HCT116 (cell line): ENCODE measurements around the gene SESN1. TPM values are rescaled to one million over a fixed set of nuclear protein-coding genes. Genes with fewer than 3 reads are reported as not detected.

ENCODE experiments used
- ATAC-seq: fragments of 200-7000 bp; cut with Tn5 transposase; 2 replicates; pipeline ENCODE4 v1.9.1; 2020; ENCODE audit warnings: mild to moderate bottlenecking, moderate library complexity
- BruUV-seq: library from RNA; stranded (reverse); fragments of 400-500 nt; replicated peaks from 2 replicates; lab custom pipeline; 2021; lab: Mats Ljungman, UMichigan
- CTCF ChIA-PET: fragments of 300-600 bp; sonication (Branson Sonifier 250); formaldehyde crosslinking; loops from one replicate; lab custom pipeline; 2021; ENCODE audit warnings: antibody characterized with exemption; lab: Charles Lee
- POLR2A ChIA-PET: fragments of 300-600, 350-600 bp; sonication (Branson Sonifier 250); formaldehyde crosslinking; loops from one replicate; lab custom pipeline; 2021; ENCODE audit warnings: antibody characterized with exemption; lab: Charles Lee
- RAD21 ChIA-PET, 2 experiments: fragments of 300-600 bp; sonication (Branson Sonifier 250); formaldehyde crosslinking; loops; one replicate each; lab custom pipeline; 2023; ENCODE audit warnings: low total read pairs in 2 of 2; ENCODE audit not compliant: uncharacterized antibody in 2 of 2, unreplicated experiment in 2 of 2, low non-redundant PET in 1 of 2; lab: Charles Lee
- DNase-seq: peaks from one replicate; pipeline ENCODE4 v3.0.0-alpha.2; 2010; ENCODE audit warnings: low read depth, low spot score
- H2AFZ ChIP-seq: fragments of 200-600 bp; shearing (Covaris generic), sonication (generic); 2 replicates; pipeline ENCODE4 v1.6.1; 2017; ENCODE audit warnings: low read depth, mixed run types, mixed read lengths, antibody characterized with exemption, low read length; ENCODE audit not compliant: poor library complexity, severe bottlenecking
- H3K27ac ChIP-seq: 2 replicates; pipeline ENCODE4 v1.5.1; 2012; ENCODE audit warnings: low read depth, low read length
- H3K27me3 ChIP-seq: fragments of 200-600 bp; sonication (generic); 2 replicates; pipeline ENCODE4 v1.6.1; 2016; ENCODE audit warnings: mixed run types, low read length, mixed read lengths; ENCODE audit not compliant: insufficient read depth
- H3K36me3 ChIP-seq, 2 experiments: fragments of 200-500 bp in 1 of 2; fragments of 200-600 bp in 1 of 2; sonication (Bioruptor generic) in 1 of 2; sonication (generic) in 1 of 2; 2 replicates each; pipeline versions ENCODE4 v1.5.1 to v1.6.1; 2014 to 2016; ENCODE audit warnings: low read length in 2 of 2, inconsistent platforms in 1 of 2, mixed read lengths in 1 of 2, mixed run types in 1 of 2; ENCODE audit not compliant: insufficient read depth in 2 of 2, control insufficient read depth in 1 of 2
- H3K4me1 ChIP-seq, 2 experiments: fragments of 200-600 bp in 1 of 2; sonication (generic) in 1 of 2; 2 replicates each; pipeline versions ENCODE4 v1.5.1 to v1.6.1; 2012 to 2017; ENCODE audit warnings: low read length in 2 of 2, inconsistent platforms in 1 of 2, mild to moderate bottlenecking in 1 of 2, mixed read lengths in 1 of 2, mixed run types in 1 of 2, moderate library complexity in 1 of 2; ENCODE audit not compliant: insufficient read depth in 2 of 2, control insufficient read depth in 1 of 2
- H3K4me2 ChIP-seq: fragments of 200-600 bp; sonication (generic); 2 replicates; pipeline ENCODE4 v1.6.1; 2017; ENCODE audit warnings: mixed run types, low read length, mixed read lengths
- H3K4me3 ChIP-seq, 2 experiments: fragments of 200-600 bp in 1 of 2; sonication (generic) in 1 of 2; replicated peaks in 1 of 2; 2 replicates each; pipeline ENCODE4 v1.5.1; 2011 to 2016; ENCODE audit warnings: low read length in 2 of 2, control low read depth in 1 of 2, low read depth in 1 of 2, mild to moderate bottlenecking in 1 of 2, mixed read lengths in 1 of 2, mixed run types in 1 of 2
- H3K79me2 ChIP-seq: fragments of 200-600 bp; sonication (generic); 2 replicates; pipeline ENCODE4 v1.6.1; 2017; ENCODE audit warnings: mild to moderate bottlenecking, mixed run types, low read length, moderate library complexity, mixed read lengths; ENCODE audit not compliant: insufficient read depth
- H3K9ac ChIP-seq: fragments of 200-600 bp; sonication (generic); 2 replicates; pipeline ENCODE4 v1.6.1; 2016; ENCODE audit warnings: low read length, mixed read lengths
- H3K9me2 ChIP-seq: fragments of 200-600 bp; sonication (generic), shearing (Covaris generic); 2 replicates; pipeline ENCODE4 v1.6.1; 2017; ENCODE audit warnings: mixed run types, mild to moderate bottlenecking, moderate library complexity; ENCODE audit not compliant: insufficient read depth
- H3K9me3 ChIP-seq, 2 experiments: fragments of 200-500 bp in 1 of 2; fragments of 200-600 bp in 1 of 2; sonication (Bioruptor generic) in 1 of 2; sonication (generic) in 1 of 2; 2 replicates each; pipeline ENCODE4 v1.6.1; 2014 to 2017; ENCODE audit warnings: low read length in 2 of 2, mixed read lengths in 2 of 2, inconsistent platforms in 1 of 2, low read depth in 1 of 2, mild to moderate bottlenecking in 1 of 2, mixed run types in 1 of 2, moderate library complexity in 1 of 2; ENCODE audit not compliant: control insufficient read depth in 1 of 2, insufficient read depth in 1 of 2
- H4K20me1 ChIP-seq: fragments of 200-600 bp; sonication (generic), shearing (Covaris generic); 2 replicates; pipeline ENCODE4 v1.6.1; 2017; ENCODE audit warnings: mixed run types, mild to moderate bottlenecking, moderate library complexity; ENCODE audit not compliant: insufficient read depth
- CBX3 ChIP-seq: IDR thresholded peaks from 2 replicates; pipeline ENCODE4 v1.6.1; 2012; ENCODE audit warnings: low read depth
- EZH2 ChIP-seq: fragments of 200-600 bp; sonication (generic); IDR thresholded peaks from 2 replicates; pipeline ENCODE4 v1.6.1; 2017; ENCODE audit warnings: antibody characterized with exemption, mixed run types
- EZH2phosphoT487 ChIP-seq: fragments of 200-600 bp; IDR thresholded peaks from 2 replicates; pipeline ENCODE4 v1.6.1; 2018; ENCODE audit warnings: antibody characterized with exemption, borderline replicate concordance
- FOSL1 ChIP-seq: IDR thresholded peaks from 2 replicates; pipeline ENCODE4 v1.6.1; 2012; ENCODE audit warnings: low read depth
- POLR2AphosphoS5 ChIP-seq: IDR thresholded peaks from 2 replicates; pipeline ENCODE4 v1.6.1; 2011; ENCODE audit warnings: mild to moderate bottlenecking, low read depth, low read length, moderate library complexity
- RAD21 ChIP-seq: IDR thresholded peaks from 2 replicates; pipeline ENCODE4 v1.6.1; 2012; ENCODE audit warnings: low read depth, mild to moderate bottlenecking
- SIN3A ChIP-seq: IDR thresholded peaks from 2 replicates; pipeline ENCODE4 v1.6.1; 2012; ENCODE audit warnings: low read depth
- SP1 ChIP-seq: IDR thresholded peaks from 2 replicates; pipeline ENCODE4 v1.6.1; 2012; ENCODE audit warnings: low read depth
- SRF ChIP-seq: IDR thresholded peaks from 2 replicates; pipeline ENCODE4 v1.6.1; 2012; ENCODE audit warnings: low read depth
- TCF7L2 ChIP-seq: IDR thresholded peaks from 2 replicates; pipeline ENCODE4 v1.7.0; 2011; ENCODE audit warnings: borderline replicate concordance, inconsistent platforms; ENCODE audit not compliant: insufficient read depth, insufficient read length; ENCODE audit errors: extremely low read depth
- YY1 ChIP-seq: IDR thresholded peaks from 2 replicates; pipeline ENCODE4 v1.6.1; 2011; ENCODE audit warnings: low read length, low read depth, moderate library complexity, mild to moderate bottlenecking; ENCODE audit not compliant: insufficient replicate concordance; ENCODE audit errors: extremely low read depth
- ZFX ChIP-seq: fragments of 450-650 bp; IDR thresholded peaks from 2 replicates; pipeline ENCODE4 v1.6.1; 2017
- intact Hi-C: fragments of 100-400 bp; cut with micrococcal nuclease; formaldehyde crosslinking; loops from 2 replicates; pipeline ENCODE4 v1.10.0; 2022
- total RNA-seq: library from RNA; stranded (reverse); gene quantifications from one replicate; pipeline ENCODE4 v1.2.1, GENCODE V29; 2021; ENCODE audit not compliant: unreplicated experiment
- TF ChIP-seq, protein P1 (sequence below): IDR thresholded peaks from 2 replicates; pipeline ENCODE4 v1.6.1; 2012; ENCODE audit warnings: low read depth
- TF ChIP-seq, protein P2 (sequence below): IDR thresholded peaks from 2 replicates; pipeline ENCODE4 v1.6.1; 2012
- TF ChIP-seq, protein P3 (sequence below): IDR thresholded peaks from 2 replicates; pipeline ENCODE4 v1.6.1; 2011; ENCODE audit warnings: mild to moderate bottlenecking, low read length, moderate library complexity; ENCODE audit not compliant: insufficient replicate concordance; ENCODE audit errors: extremely low read depth

The SESN1 gene
- total RNA-seq, 1 experiment from 2014 or later: 9.3 TPM

DNA sequence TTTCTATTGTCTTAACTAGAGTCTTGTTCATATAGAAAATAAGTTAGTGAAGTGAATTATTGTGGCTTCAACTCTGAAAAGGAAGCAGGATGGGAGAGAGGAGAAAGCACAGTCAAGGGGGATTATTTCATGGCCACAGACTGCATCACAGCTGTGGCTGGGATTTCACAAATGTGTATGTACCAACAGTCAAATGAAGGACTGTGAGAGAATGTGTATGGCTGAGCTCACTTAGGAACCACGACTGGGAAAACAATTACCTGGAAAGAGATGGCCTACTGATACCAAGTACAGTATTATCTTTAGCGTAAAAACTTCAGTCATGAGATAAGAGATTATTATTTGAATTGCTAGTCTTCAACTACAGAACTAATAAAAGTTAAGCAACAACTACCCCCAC lies 54.9 kb downstream of the SESN1 start:
- Histone ChIP-seq H4K20me1 (no peaks in the 10 kb centered on the region), H3K9ac (no peak overlapping the region), H3K4me3 (no peak overlapping the region), H3K79me2 (no peaks in the 10 kb centered on the region), H3K9me2 (no peaks in the 10 kb centered on the region), H2AFZ (no peak overlapping the region), H3K4me2 (no peak overlapping the region), H3K36me3 (no peaks in the 10 kb centered on the region), H3K27me3 (peaks cover 6% of the 10 kb centered on the region; the same call in 1 of the 2 replicates), H3K27ac (no peak overlapping the region), H3K4me1 (no peaks in the 10 kb centered on the region)
- no peak for DNase-seq
- ChIA-PET POLR2A (no interaction called here), CTCF (no interaction called here), RAD21 (no interaction called here)
- no peak for ATAC-seq
- no TSS peak for BruUV-seq
- intact Hi-C loops: no loop called here
- TF ChIP-seq TCF7L2 (no peak), EZH2phosphoT487 (no peak)
- TF ChIP-seq, protein P1, sequence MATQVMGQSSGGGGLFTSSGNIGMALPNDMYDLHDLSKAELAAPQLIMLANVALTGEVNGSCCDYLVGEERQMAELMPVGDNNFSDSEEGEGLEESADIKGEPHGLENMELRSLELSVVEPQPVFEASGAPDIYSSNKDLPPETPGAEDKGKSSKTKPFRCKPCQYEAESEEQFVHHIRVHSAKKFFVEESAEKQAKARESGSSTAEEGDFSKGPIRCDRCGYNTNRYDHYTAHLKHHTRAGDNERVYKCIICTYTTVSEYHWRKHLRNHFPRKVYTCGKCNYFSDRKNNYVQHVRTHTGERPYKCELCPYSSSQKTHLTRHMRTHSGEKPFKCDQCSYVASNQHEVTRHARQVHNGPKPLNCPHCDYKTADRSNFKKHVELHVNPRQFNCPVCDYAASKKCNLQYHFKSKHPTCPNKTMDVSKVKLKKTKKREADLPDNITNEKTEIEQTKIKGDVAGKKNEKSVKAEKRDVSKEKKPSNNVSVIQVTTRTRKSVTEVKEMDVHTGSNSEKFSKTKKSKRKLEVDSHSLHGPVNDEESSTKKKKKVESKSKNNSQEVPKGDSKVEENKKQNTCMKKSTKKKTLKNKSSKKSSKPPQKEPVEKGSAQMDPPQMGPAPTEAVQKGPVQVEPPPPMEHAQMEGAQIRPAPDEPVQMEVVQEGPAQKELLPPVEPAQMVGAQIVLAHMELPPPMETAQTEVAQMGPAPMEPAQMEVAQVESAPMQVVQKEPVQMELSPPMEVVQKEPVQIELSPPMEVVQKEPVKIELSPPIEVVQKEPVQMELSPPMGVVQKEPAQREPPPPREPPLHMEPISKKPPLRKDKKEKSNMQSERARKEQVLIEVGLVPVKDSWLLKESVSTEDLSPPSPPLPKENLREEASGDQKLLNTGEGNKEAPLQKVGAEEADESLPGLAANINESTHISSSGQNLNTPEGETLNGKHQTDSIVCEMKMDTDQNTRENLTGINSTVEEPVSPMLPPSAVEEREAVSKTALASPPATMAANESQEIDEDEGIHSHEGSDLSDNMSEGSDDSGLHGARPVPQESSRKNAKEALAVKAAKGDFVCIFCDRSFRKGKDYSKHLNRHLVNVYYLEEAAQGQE: no peak
- TF ChIP-seq, all 23 proteins: peak for 0
- H3K9me3 ChIP-seq: no peaks in the 10 kb centered on the region

DNA sequence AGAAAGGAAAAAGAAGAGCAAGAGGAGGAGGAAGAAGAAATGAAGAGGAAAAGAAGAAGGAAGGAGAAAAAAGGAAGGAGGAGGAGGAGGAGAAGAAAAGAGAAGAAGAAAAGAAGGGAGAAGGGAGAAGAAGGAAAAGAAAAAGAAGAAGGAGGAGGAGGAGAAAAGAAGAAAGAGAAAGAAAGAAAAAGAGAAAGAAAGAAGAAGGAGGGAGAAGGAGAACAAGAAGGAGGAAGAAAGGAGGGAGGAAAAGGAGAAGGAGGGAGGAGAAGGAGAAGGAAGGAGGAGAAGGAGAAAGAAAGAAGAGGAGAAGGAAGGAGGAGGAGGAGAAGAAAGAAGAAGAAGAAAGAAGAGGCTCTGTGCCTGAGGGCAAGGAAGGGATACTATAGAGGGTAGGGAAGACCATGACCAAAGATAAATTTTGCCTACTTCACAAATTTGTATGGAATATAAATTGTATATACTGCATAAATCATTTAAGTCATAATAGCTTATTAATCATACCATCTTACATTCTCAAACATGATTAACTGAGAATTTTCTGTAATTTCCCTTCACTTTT lies 55.7 kb downstream of the SESN1 start:
- no peaks in the 10 kb centered on the region for H3K36me3 ChIP-seq
- H3K27ac ChIP-seq: no peak overlapping the region
- H2AFZ ChIP-seq: no peak overlapping the region
- BruUV-seq: no TSS peak
- no peaks in the 10 kb centered on the region for H3K79me2 ChIP-seq
- DNase-seq (no peak), ATAC-seq (no peak)
- ChIA-PET POLR2A (no interaction called here), RAD21 (no interaction called here), CTCF (no interaction called here)
- H4K20me1 ChIP-seq: no peaks in the 10 kb centered on the region
- H3K4me2 ChIP-seq: no peak overlapping the region
- no peak overlapping the region for H3K4me3 ChIP-seq
- no peaks in the 10 kb centered on the region for H3K4me1 ChIP-seq
- H3K9me2 ChIP-seq: no peaks in the 10 kb centered on the region
- peaks cover 6% of the 10 kb centered on the region; the same call in 1 of the 2 replicates for H3K27me3 ChIP-seq
- TF ChIP-seq TCF7L2 (no peak), ZFX (no peak), CBX3 (no peak), FOSL1 (no peak), SRF (no peak), EZH2 (no peak), SP1 (no peak), YY1 (no peak), EZH2phosphoT487 (no peak), RAD21 (no peak), POLR2AphosphoS5 (no peak), SIN3A (no peak)
- TF ChIP-seq, protein P2, sequence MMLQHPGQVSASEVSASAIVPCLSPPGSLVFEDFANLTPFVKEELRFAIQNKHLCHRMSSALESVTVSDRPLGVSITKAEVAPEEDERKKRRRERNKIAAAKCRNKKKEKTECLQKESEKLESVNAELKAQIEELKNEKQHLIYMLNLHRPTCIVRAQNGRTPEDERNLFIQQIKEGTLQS: no peak
- TF ChIP-seq, protein P3, sequence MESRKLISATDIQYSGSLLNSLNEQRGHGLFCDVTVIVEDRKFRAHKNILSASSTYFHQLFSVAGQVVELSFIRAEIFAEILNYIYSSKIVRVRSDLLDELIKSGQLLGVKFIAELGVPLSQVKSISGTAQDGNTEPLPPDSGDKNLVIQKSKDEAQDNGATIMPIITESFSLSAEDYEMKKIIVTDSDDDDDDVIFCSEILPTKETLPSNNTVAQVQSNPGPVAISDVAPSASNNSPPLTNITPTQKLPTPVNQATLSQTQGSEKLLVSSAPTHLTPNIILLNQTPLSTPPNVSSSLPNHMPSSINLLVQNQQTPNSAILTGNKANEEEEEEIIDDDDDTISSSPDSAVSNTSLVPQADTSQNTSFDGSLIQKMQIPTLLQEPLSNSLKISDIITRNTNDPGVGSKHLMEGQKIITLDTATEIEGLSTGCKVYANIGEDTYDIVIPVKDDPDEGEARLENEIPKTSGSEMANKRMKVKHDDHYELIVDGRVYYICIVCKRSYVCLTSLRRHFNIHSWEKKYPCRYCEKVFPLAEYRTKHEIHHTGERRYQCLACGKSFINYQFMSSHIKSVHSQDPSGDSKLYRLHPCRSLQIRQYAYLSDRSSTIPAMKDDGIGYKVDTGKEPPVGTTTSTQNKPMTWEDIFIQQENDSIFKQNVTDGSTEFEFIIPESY: no peak
- intact Hi-C loops: no loop called here
- no peaks in the 10 kb centered on the region for H3K9me3 ChIP-seq
- H3K9ac ChIP-seq: no peak overlapping the region
